Activated naive CD8-positive, alpha-beta T cell treated with anti-CD3 and anti-CD28 coated beads for 36 hours (primary cell): ENCODE measurements around the gene CCDC188. TPM values are rescaled to one million over a fixed set of nuclear protein-coding genes. Genes with fewer than 3 reads are reported as not detected.

Experiments used
- DNase-seq: peaks from one replicate; pipeline ENCODE4 v3.0.0; 2021
- H3K27ac Mint-ChIP-seq: one replicate; pipeline ENCODE4 v1.8.0; 2022; ENCODE audit warnings: mild to moderate bottlenecking, moderate library complexity, mixed read lengths
- H3K27me3 Mint-ChIP-seq: one replicate; pipeline ENCODE4 v1.8.0; 2022; ENCODE audit warnings: mild to moderate bottlenecking, mixed read lengths
- H3K36me3 Mint-ChIP-seq: one replicate; pipeline ENCODE4 v1.8.0; 2021; ENCODE audit warnings: mild to moderate bottlenecking, mixed read lengths
- H3K4me1 Mint-ChIP-seq: one replicate; pipeline ENCODE4 v1.8.0; 2021; ENCODE audit warnings: mixed read lengths
- H3K4me3 Mint-ChIP-seq: one replicate; pipeline ENCODE4 v1.8.0; 2022; ENCODE audit warnings: mild to moderate bottlenecking, moderate library complexity, mixed read lengths
- H3K9me3 Mint-ChIP-seq: one replicate; pipeline ENCODE4 v1.8.0; 2022; ENCODE audit warnings: mixed read lengths
- total RNA-seq, 2 experiments: library from RNA; stranded (reverse); gene quantifications; one replicate each; pipeline ENCODE4 v1.2.3, GENCODE V29; 2021

Gene CCDC188
- total RNA-seq, 2 experiments from 2014 or later: not detected

DNA sequence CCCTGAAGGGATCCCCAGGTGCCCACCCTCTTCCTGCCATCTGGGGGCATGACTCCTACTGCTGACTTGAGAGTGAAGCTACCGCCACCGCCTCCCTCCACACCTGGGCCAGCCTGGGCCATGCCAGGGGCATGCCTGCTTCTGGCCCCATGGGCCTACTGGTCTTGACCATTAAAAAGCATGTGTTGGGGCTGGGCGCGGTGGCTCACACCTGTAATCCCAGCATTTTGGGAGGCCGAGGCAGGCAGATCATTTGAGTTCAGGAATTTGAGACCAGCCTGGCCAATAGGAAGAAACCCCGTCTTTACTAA is 37.7 kb upstream of the CCDC188 start:
- Mint-ChIP-seq H3K4me3 (no peak overlapping the region), H3K27ac (no peak overlapping the region), H3K36me3 (no peaks in the 10 kb centered on the region), H3K4me1 (no peaks in the 10 kb centered on the region), H3K27me3 (no peaks in the 10 kb centered on the region), H3K9me3 (no peaks in the 10 kb centered on the region)
- no peak for DNase-seq

- H3K27me3 Mint-ChIP-seq: no peaks in the 10 kb centered on the region
- no peaks in the 10 kb centered on the region for H3K9me3 Mint-ChIP-seq
- H3K36me3 Mint-ChIP-seq: no peaks in the 10 kb centered on the region
- DNase-seq: no peak
- no peak overlapping the region for H3K27ac Mint-ChIP-seq
- H3K4me3 Mint-ChIP-seq: no peak overlapping the region
- H3K4me1 Mint-ChIP-seq: no peaks in the 10 kb centered on the region
These were observed 37.1 kb upstream of the CCDC188 start for GRCh38 chr22:20187777-20188566.

GRCh38 chr22:20186871-20187546 is 36.2 kb upstream of the CCDC188 start:
- no peak overlapping the region for H3K27ac Mint-ChIP-seq
- no peaks in the 10 kb centered on the region for H3K36me3 Mint-ChIP-seq
- no peak overlapping the region for H3K4me3 Mint-ChIP-seq
- H3K27me3 Mint-ChIP-seq: no peaks in the 10 kb centered on the region
- no peak for DNase-seq
- H3K4me1 Mint-ChIP-seq: no peaks in the 10 kb centered on the region
- H3K9me3 Mint-ChIP-seq: no peaks in the 10 kb centered on the region

DNA sequence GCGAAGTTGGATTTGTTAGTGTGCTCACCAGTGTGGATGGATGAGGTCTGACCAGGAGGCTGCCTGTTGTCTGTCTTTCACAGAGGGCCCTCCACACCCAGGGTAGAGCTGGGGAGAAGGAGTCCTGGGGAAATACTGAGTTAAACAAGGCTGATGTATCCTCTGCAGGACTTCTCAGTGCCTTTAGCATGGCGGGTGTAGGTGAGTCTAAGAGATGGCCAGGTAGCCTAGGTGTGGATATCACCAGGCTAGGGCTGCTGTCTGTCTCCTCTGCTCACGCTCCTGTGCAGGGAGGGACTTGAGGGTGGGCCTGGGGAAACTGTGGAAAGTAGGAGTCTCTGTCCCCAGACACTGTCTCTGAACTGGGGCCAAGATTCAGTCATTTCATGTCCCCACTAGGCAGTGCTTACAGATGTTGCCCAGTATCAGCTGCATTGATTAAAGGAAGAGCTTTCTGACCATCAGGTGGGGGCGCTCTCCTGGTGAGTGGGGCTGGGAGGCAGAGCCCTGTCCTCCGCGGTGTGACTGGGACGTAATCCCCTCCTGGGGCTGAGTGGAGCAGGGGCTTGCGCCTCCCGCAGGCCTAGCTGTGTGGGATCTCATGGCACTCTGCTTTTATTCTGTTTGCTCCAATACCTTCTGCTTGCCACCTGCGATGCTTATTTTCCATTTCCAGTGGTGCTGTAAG is 35.5 kb upstream of the CCDC188 start:
- H3K27me3 Mint-ChIP-seq: no peaks in the 10 kb centered on the region
- no peak overlapping the region for H3K4me3 Mint-ChIP-seq
- DNase-seq: no peak
- no peaks in the 10 kb centered on the region for H3K4me1 Mint-ChIP-seq
- H3K36me3 Mint-ChIP-seq: no peaks in the 10 kb centered on the region
- no peak overlapping the region for H3K27ac Mint-ChIP-seq
- no peaks in the 10 kb centered on the region for H3K9me3 Mint-ChIP-seq

GRCh38 chr22:20185750-20186149 is 34.9 kb upstream of the CCDC188 start:
- no peak for DNase-seq
- Mint-ChIP-seq H3K9me3 (no peaks in the 10 kb centered on the region), H3K4me1 (no peaks in the 10 kb centered on the region), H3K4me3 (no peak overlapping the region), H3K27me3 (no peaks in the 10 kb centered on the region), H3K27ac (no peak overlapping the region), H3K36me3 (no peaks in the 10 kb centered on the region)

- H3K27ac Mint-ChIP-seq: no peak overlapping the region
- no peaks in the 10 kb centered on the region for H3K4me1 Mint-ChIP-seq
- no peak overlapping the region for H3K4me3 Mint-ChIP-seq
- no peaks in the 10 kb centered on the region for H3K27me3 Mint-ChIP-seq
- no peaks in the 10 kb centered on the region for H3K36me3 Mint-ChIP-seq
- DNase-seq: no peak
- no peaks in the 10 kb centered on the region for H3K9me3 Mint-ChIP-seq
These were observed 33.8 kb upstream of the CCDC188 start for GRCh38 chr22:20184501-20185165.

- Mint-ChIP-seq H3K4me1 (no peaks in the 10 kb centered on the region), H3K9me3 (no peaks in the 10 kb centered on the region)
These were observed 33.0 kb upstream of the CCDC188 start for GRCh38 chr22:20183823-20184222.

GRCh38 chr22:20183101-20183500 is 32.2 kb upstream of the CCDC188 start:
- Mint-ChIP-seq H3K9me3 (no peaks in the 10 kb centered on the region), H3K27me3 (no peaks in the 10 kb centered on the region), H3K4me1 (no peaks in the 10 kb centered on the region), H3K36me3 (no peaks in the 10 kb centered on the region), H3K27ac (no peak overlapping the region), H3K4me3 (no peak overlapping the region)
- DNase-seq: no peak

More at GRCh38 chr22:20183823-20184222, 33.0 kb upstream of the CCDC188 start:
- no peak for DNase-seq
- Mint-ChIP-seq H3K27ac (no peak overlapping the region), H3K36me3 (no peaks in the 10 kb centered on the region), H3K27me3 (no peaks in the 10 kb centered on the region), H3K4me3 (no peak overlapping the region)

- H3K4me1 Mint-ChIP-seq: no peaks in the 10 kb centered on the region
- no peak overlapping the region for H3K4me3 Mint-ChIP-seq
- no peak for DNase-seq
- no peaks in the 10 kb centered on the region for H3K36me3 Mint-ChIP-seq
- H3K27ac Mint-ChIP-seq: no peak overlapping the region
- H3K9me3 Mint-ChIP-seq: no peaks in the 10 kb centered on the region
- H3K27me3 Mint-ChIP-seq: no peaks in the 10 kb centered on the region
These were observed 31.5 kb upstream of the CCDC188 start for GRCh38 chr22:20182365-20182764.

- no peak overlapping the region for H3K27ac Mint-ChIP-seq
- no peaks in the 10 kb centered on the region for H3K27me3 Mint-ChIP-seq
- H3K36me3 Mint-ChIP-seq: no peaks in the 10 kb centered on the region
- H3K4me1 Mint-ChIP-seq: no peaks in the 10 kb centered on the region
- no peak overlapping the region for H3K4me3 Mint-ChIP-seq
- H3K9me3 Mint-ChIP-seq: no peaks in the 10 kb centered on the region
- DNase-seq: no peak
These were observed 31.0 kb upstream of the CCDC188 start for GRCh38 chr22:20181884-20182236.

GRCh38 chr22:20181194-20181883 is 30.5 kb upstream of the CCDC188 start:
- Mint-ChIP-seq H3K4me3 (no peak overlapping the region), H3K9me3 (no peaks in the 10 kb centered on the region), H3K27ac (no peak overlapping the region), H3K36me3 (no peaks in the 10 kb centered on the region), H3K27me3 (no peaks in the 10 kb centered on the region), H3K4me1 (no peaks in the 10 kb centered on the region)
- DNase-seq: no peak

DNA sequence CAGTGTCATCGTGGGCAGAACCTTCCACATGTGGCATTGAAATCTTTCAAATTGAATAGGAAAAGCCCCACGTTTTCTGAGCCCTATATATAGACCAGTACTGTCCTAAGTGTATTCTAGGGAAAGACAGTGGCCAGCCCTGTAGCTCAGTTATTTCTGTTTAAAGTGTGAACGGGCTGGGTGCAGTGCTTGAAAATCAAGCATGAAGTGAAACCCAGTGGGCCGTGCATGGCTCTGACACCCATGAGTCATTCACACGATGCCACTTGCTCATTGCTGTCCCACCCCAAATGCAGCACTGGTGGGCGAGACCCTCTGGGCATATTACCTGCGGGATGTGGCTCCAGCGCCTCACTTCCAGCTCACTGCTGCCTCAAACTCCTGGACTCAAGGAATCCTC is 29.8 kb upstream of the CCDC188 start:
- Mint-ChIP-seq H3K27ac (no peak overlapping the region), H3K36me3 (no peaks in the 10 kb centered on the region), H3K27me3 (no peaks in the 10 kb centered on the region), H3K4me3 (no peak overlapping the region), H3K9me3 (no peaks in the 10 kb centered on the region), H3K4me1 (no peaks in the 10 kb centered on the region)
- DNase-seq: no peak

DNA sequence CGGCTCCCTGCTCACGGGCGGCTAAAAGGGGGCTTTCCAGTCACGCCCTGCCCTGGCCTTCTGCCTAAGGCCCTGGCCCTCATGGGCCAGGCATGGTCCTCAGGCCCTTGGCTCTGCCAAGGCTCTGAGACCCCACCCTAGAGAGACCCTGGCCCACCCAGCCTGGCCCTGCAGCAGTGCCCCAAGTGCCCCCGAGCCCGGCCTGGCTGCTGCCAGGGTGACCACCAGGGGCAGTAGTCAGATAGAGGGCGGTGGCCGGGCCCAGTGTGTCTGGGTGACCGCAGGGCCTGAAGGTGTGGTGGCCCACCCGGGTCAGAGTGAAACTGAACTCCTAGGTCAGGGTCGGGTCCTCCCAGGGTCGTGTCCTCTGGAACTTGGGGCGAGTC is 29.4 kb upstream of the CCDC188 start:
- Mint-ChIP-seq H3K27me3 (no peaks in the 10 kb centered on the region), H3K36me3 (no peaks in the 10 kb centered on the region), H3K9me3 (no peaks in the 10 kb centered on the region), H3K4me1 (no peaks in the 10 kb centered on the region), H3K4me3 (no peak overlapping the region), H3K27ac (no peak overlapping the region)
- DNase-seq: no peak

GRCh38 chr22:20179455-20180244 is 28.8 kb upstream of the CCDC188 start:
- Mint-ChIP-seq H3K4me3 (no peak overlapping the region), H3K4me1 (no peaks in the 10 kb centered on the region), H3K36me3 (no peaks in the 10 kb centered on the region), H3K27me3 (no peaks in the 10 kb centered on the region), H3K9me3 (no peaks in the 10 kb centered on the region), H3K27ac (no peak overlapping the region)
- DNase-seq: no peak
